K562 (cell line): ENCODE data around the gene ITPR2. TPM values are rescaled to one million over a fixed set of nuclear protein-coding genes. Genes with fewer than 3 reads are reported as not detected.

Experiments used
- CREB5 ChIP-seq: fragments of 250-450 bp; sonication (Bioruptor Pico); IDR thresholded peaks from 2 replicates; pipeline ENCODE4 v1.5.0; 2020; ENCODE audit warnings: mild to moderate bottlenecking
- DACH1 ChIP-seq: fragments of 450-650 bp; IDR thresholded peaks from 2 replicates; pipeline ENCODE4 v1.6.1; 2018; ENCODE audit not compliant: partially characterized antibody
- E2F3 ChIP-seq: fragments of 250-450 bp; sonication (Bioruptor Pico); IDR thresholded peaks from 2 replicates; pipeline ENCODE4 v1.4.0; 2020; ENCODE audit warnings: mild to moderate bottlenecking
- GATA2 ChIP-seq: sonication (generic); formaldehyde crosslinking; IDR thresholded peaks from 2 replicates; pipeline ENCODE4 v1.4.0; 2020; ENCODE audit warnings: mild to moderate bottlenecking, missing genetic modification reagents
- GTF2B ChIP-seq: IDR thresholded peaks from 2 replicates; pipeline ENCODE4 v1.6.1; 2011; ENCODE audit not compliant: insufficient read length; ENCODE audit errors: extremely low read depth
- HCFC1 ChIP-seq: IDR thresholded peaks from 2 replicates; pipeline ENCODE4 v1.6.1; 2012; ENCODE audit warnings: low read depth, low read length, improper control_type of control experiment
- HDAC8 ChIP-seq: fragments of 450-650 bp; IDR thresholded peaks from 2 replicates; pipeline ENCODE4 v1.6.1; 2016; ENCODE audit warnings: mild to moderate bottlenecking, missing genetic modification characterization, moderate library complexity, missing compliant biosample characterization
- ILK ChIP-seq: fragments of 450-650 bp; IDR thresholded peaks from 2 replicates; pipeline ENCODE4 v1.6.1; 2016; ENCODE audit warnings: missing genetic modification characterization, low read depth, mild to moderate bottlenecking, missing compliant biosample characterization, moderate library complexity, borderline replicate concordance
- KDM4B ChIP-seq, 2 experiments: fragments of 450-650 bp in 1 of 2; sonication (generic) in 1 of 2; IDR thresholded peaks; 2 replicates each; pipeline ENCODE4 v1.6.1; 2016 to 2017; ENCODE audit warnings: borderline replicate concordance in 2 of 2, antibody characterized with exemption in 1 of 2, low read depth in 1 of 2, mild to moderate bottlenecking in 1 of 2
- NFIC ChIP-seq: fragments of 450-650 bp; IDR thresholded peaks from 2 replicates; pipeline ENCODE4 v1.6.1; 2017; ENCODE audit warnings: mild to moderate bottlenecking, inconsistent platforms
- NFXL1 ChIP-seq: fragments of 450-650 bp; formaldehyde crosslinking; IDR thresholded peaks from 2 replicates; pipeline ENCODE4 v1.4.0; 2021; ENCODE audit warnings: mild to moderate bottlenecking
- NFYB ChIP-seq: IDR thresholded peaks from 2 replicates; pipeline ENCODE4 v1.6.1; 2011; ENCODE audit warnings: mild to moderate bottlenecking, moderate library complexity; ENCODE audit not compliant: insufficient read length; ENCODE audit errors: extremely low read depth
- PRMT5 ChIP-seq: sonication (generic); formaldehyde crosslinking; IDR thresholded peaks from 2 replicates; pipeline ENCODE4 v1.5.0; 2020; ENCODE audit warnings: missing genetic modification reagents
- RERE ChIP-seq: sonication (generic); formaldehyde crosslinking; IDR thresholded peaks from 2 replicates; pipeline ENCODE4 v1.8.0; 2023; ENCODE audit warnings: missing genetic modification reagents, mild to moderate bottlenecking, borderline replicate concordance
- RHOXF2B ChIP-seq: fragments of 250-450 bp; sonication (Bioruptor Pico); conservative IDR thresholded peaks from 2 replicates; pipeline ENCODE4 v1.5.1; 2021
- TAF15 ChIP-seq: fragments of 200-400 bp; formaldehyde crosslinking; IDR thresholded peaks from 2 replicates; pipeline ENCODE4 v1.6.1; 2017; ENCODE audit warnings: mild to moderate bottlenecking, low read depth, low read length, moderate library complexity
- XRCC3 ChIP-seq: fragments of 450-650 bp; IDR thresholded peaks from 2 replicates; pipeline ENCODE4 v1.6.1; 2017; ENCODE audit warnings: mild to moderate bottlenecking, moderate library complexity
- ZFP1 ChIP-seq: fragments of 450-650 bp; formaldehyde crosslinking; IDR thresholded peaks from 2 replicates; pipeline ENCODE4 v1.4.0; 2020; ENCODE audit warnings: mild to moderate bottlenecking, mixed read lengths
- ZNF282 ChIP-seq: sonication (generic); formaldehyde crosslinking; IDR thresholded peaks from 2 replicates; pipeline ENCODE4 v1.8.1; 2023; ENCODE audit warnings: missing genetic modification reagents
- ZNF57 ChIP-seq: fragments of 450-650 bp; formaldehyde crosslinking; IDR thresholded peaks from 2 replicates; pipeline ENCODE4 v1.4.0; 2020; ENCODE audit warnings: mild to moderate bottlenecking, moderate library complexity
- polyA plus RNA-seq, 8 experiments: library from polyadenylated mRNA; depleted of rRNA in 4 of 8; stranded (reverse) in 5 of 8; unstranded in 3 of 8; fragments of >200 nt; fragmentation: Nextera tagmentation in 2 of 8; fragmentation: Illumina TruSeq in 1 of 8; extraction: Ambion mirVana in 2 of 8; extraction: Trizol in 1 of 8; gene quantifications; 2 replicates each; pipeline versions ENCODE4 v1.2.1 to v1.2.3, GENCODE V29; 2011 to 2014; ENCODE audit warnings: inconsistent platforms in 1 of 8, missing spikeins in 1 of 8
- total RNA-seq, 7 experiments: library from RNA; depleted of rRNA in 6 of 7; stranded (reverse); fragments of >200 nt in 6 of 7; fragmentation: Illumina TruSeq in 2 of 7; extraction: Trizol in 2 of 7; gene quantifications; 2 replicates each; pipeline versions ENCODE4 v1.2.1 to v1.2.3, GENCODE V29; 2011 to 2021; ENCODE audit warnings: low replicate concordance in 1 of 7
- TF ChIP-seq, protein P1 (sequence below): sonication (generic); formaldehyde crosslinking; IDR thresholded peaks from 2 replicates; pipeline ENCODE4 v1.8.1; 2023; ENCODE audit warnings: mild to moderate bottlenecking, missing genetic modification reagents, moderate library complexity

The ITPR2 gene
- total and polyA plus RNA-seq, 9 of the 15 experiments (the other 6 are each of a cell fraction or from before 2014, with no cell fraction given): 0.21 to 3.3 (median 0.95) TPM

DNA sequence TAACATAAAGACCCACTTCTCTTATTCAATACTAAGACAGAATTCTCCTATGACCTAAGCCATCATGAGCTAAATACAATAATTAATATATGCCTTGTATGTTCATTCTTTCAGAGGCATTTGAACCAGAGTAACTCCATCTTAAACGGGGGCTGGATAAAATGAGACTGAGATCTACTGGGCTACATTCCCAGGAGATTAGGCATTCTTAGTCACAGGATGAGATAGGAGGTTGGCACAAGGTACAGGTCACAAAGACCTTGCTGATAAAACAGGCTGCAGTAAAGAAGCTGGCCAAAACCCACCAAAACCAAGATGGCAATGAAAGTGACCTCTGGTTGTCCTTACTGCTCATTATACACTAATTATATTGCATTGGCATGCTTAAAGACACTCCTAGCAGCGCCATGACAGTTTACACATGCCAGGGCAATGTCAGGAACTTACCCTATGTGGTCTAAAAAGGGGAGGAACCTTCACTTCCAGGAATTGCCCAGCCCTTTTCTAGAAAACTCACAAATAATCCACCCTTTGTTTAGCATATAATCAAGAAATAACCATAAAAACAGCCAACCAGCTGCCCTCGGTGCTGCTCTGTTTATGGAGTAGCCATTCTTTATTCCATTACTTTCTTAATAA is 376.9 kb downstream of the ITPR2 start (continued):
- TF ChIP-seq RERE (CRISPR knock-in tag) (no peak), ZNF57 (CRISPR knock-in tag) (no peak), ZNF282 (CRISPR knock-in tag) (no peak), PRMT5 (CRISPR knock-in tag) (no peak), XRCC3 (no peak), HDAC8 (tag) (no peak), TAF15 (no peak), KDM4B (IDR thresholded peaks at IDR 0.05; ENCODE audit: borderline replicate concordance in 2 of 2, low read depth in 1 of 2) (no peak), NFYB (no peak), HCFC1 (no peak), CREB5 (CRISPR knock-in tag) (no peak), GATA2 (CRISPR knock-in tag) (no peak), E2F3 (CRISPR knock-in tag) (0 out of 2 replicates have a peak, but pooled peaks have one; percentile 66), GTF2B (no peak), NFIC (no peak), RHOXF2B (CRISPR knock-in tag) (no peak), ZFP1 (CRISPR knock-in tag) (no peak), ILK (peak; percentile 46; the same call in 1 of the 2 replicates), DACH1 (no peak), NFXL1 (peak; percentile 76; the same call in 1 of the 2 replicates)
- TF ChIP-seq, protein P1, sequence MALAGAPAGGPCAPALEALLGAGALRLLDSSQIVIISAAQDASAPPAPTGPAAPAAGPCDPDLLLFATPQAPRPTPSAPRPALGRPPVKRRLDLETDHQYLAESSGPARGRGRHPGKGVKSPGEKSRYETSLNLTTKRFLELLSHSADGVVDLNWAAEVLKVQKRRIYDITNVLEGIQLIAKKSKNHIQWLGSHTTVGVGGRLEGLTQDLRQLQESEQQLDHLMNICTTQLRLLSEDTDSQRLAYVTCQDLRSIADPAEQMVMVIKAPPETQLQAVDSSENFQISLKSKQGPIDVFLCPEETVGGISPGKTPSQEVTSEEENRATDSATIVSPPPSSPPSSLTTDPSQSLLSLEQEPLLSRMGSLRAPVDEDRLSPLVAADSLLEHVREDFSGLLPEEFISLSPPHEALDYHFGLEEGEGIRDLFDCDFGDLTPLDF (CRISPR knock-in tag): no peak
